ENCODE measurements around the gene NKIRAS1. TPM values are rescaled to one million over a fixed set of nuclear protein-coding genes. Genes with fewer than 3 reads are reported as not detected.

The NKIRAS1 gene
- total RNA-seq, 1 donor from 2014 or later, result 30.9 TPM

DNA sequence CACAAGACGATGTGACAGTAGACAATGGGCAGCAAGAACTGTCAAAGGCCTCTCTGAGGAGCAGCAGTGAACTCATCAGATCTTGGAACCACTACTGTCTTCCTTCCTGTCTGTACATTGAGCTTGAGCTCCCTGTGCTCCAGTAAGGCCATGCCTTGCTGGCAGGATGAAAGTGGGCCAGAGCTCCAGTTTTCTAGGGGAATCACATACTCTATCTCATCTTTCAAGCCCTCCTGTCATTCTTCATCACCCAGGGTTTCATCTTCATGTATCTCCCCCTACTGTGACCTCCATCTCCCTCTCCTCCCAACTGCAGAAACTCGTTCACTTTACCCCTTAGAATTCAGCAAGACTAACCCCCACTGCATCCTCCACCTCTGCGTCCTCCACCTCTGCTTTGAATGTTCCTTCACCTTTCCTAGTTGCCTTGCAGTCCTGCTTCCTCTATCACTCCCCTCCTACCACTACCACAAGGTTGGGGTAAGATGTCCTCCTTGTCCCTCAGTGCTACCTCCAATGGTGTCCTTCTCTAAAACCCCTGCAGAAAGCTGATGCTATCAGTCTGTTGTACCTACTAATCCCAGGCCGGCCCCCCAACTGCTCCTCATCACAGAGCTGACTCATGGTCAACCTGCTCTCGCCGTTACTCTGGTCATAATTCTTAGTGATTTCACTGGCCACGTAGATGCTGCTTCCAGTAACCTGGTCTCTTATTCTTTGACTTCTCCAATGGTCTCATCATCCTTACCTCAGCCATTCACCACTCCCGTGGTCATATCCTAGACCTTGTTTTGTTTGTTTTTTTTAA is 22.3 kb downstream of the NKIRAS1 start:
- TF ChIP-seq, protein P1, sequence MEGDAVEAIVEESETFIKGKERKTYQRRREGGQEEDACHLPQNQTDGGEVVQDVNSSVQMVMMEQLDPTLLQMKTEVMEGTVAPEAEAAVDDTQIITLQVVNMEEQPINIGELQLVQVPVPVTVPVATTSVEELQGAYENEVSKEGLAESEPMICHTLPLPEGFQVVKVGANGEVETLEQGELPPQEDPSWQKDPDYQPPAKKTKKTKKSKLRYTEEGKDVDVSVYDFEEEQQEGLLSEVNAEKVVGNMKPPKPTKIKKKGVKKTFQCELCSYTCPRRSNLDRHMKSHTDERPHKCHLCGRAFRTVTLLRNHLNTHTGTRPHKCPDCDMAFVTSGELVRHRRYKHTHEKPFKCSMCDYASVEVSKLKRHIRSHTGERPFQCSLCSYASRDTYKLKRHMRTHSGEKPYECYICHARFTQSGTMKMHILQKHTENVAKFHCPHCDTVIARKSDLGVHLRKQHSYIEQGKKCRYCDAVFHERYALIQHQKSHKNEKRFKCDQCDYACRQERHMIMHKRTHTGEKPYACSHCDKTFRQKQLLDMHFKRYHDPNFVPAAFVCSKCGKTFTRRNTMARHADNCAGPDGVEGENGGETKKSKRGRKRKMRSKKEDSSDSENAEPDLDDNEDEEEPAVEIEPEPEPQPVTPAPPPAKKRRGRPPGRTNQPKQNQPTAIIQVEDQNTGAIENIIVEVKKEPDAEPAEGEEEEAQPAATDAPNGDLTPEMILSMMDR (IDR thresholded peaks at IDR 0.05), result no peak
- no peak for TF ChIP-seq EZH2 (IDR thresholded peaks at IDR 0.05)
- TF ChIP-seq EZH2phosphoT487 (IDR thresholded peaks at IDR 0.05), result no peak
- H3K9me3 Mint-ChIP-seq, result peaks cover 13% of the 10 kb centered on the region
- Histone ChIP-seq H3F3A (ENCODE audit: low read depth) (no peaks in the 10 kb centered on the region), H3K79me2 (ENCODE audit: low read depth) (peaks cover 25% of the 10 kb centered on the region), H3K36me3 (peaks cover 42% of the 10 kb centered on the region), H3K4me2 (no peak overlapping the region), H4K20me1 (ENCODE audit: low read depth) (peaks cover 22% of the 10 kb centered on the region), H3K9ac (no peak overlapping the region), H3K27ac (no peak overlapping the region), H3K4me1 (no peaks in the 10 kb centered on the region), H2AFZ (replicated peaks) (no peak overlapping the region), H3K9me3 (ENCODE audit: low read depth) (no peaks in the 10 kb centered on the region), H3K4me3 (no peak overlapping the region), H3K27me3 (no peaks in the 10 kb centered on the region)
- no peak overlapping the region for H3K4me3 Mint-ChIP-seq
- peaks cover 4% of the 10 kb centered on the region for H3K27me3 Mint-ChIP-seq (ENCODE audit: insufficient read depth, low read depth)
- H3K36me3 Mint-ChIP-seq, result peaks cover 53% of the 10 kb centered on the region
- peaks cover 8% of the 10 kb centered on the region for H3K4me1 Mint-ChIP-seq
- H3K27ac Mint-ChIP-seq, result no peak overlapping the region
- DNase-seq (ENCODE audit: low spot score), result no peak

DNA sequence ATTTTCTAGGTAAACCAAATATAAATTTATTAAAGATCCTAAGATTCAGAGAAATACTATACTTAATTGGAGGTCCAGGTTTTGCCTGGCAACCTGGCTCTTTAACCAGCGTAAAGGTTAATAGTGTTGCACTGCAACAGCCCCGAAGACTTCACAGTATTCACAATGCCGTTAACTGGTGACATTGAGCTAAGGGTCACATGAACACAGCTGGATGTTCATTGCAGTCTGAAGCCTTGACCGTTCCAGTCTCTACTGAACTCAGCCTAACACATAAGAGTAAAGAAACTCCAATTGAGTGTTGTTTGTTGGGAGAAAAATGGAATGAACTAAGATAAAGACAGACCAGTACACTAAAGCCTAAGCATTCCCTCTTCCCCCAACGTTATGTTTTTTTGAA is 26.8 kb downstream of the NKIRAS1 start:
- Histone ChIP-seq H3K4me2 (no peak overlapping the region), H4K20me1 (ENCODE audit: low read depth) (peaks cover 67% of the 10 kb centered on the region), H3K27ac (no peak overlapping the region), H3K36me3 (peaks cover 32% of the 10 kb centered on the region), H3K79me2 (ENCODE audit: low read depth) (peaks cover 70% of the 10 kb centered on the region), H3K27me3 (no peaks in the 10 kb centered on the region), H3K9me3 (ENCODE audit: low read depth) (no peaks in the 10 kb centered on the region), H3K9ac (no peak overlapping the region), H3K4me1 (no peaks in the 10 kb centered on the region), H2AFZ (replicated peaks) (no peak overlapping the region), H3F3A (ENCODE audit: low read depth) (peaks cover 16% of the 10 kb centered on the region), H3K4me3 (no peak overlapping the region)
- no peak for DNase-seq (ENCODE audit: low spot score)
- no peaks in the 10 kb centered on the region for H3K27me3 Mint-ChIP-seq (ENCODE audit: insufficient read depth, low read depth)
- no peak overlapping the region for H3K27ac Mint-ChIP-seq
- no peak overlapping the region for H3K4me3 Mint-ChIP-seq
- TF ChIP-seq EZH2 (IDR thresholded peaks at IDR 0.05) (no peak), EZH2phosphoT487 (IDR thresholded peaks at IDR 0.05) (no peak)
- TF ChIP-seq, protein P1 (IDR thresholded peaks at IDR 0.05), result no peak
- no peaks in the 10 kb centered on the region for H3K9me3 Mint-ChIP-seq
- H3K4me1 Mint-ChIP-seq, result peaks cover 13% of the 10 kb centered on the region
- peaks cover 21% of the 10 kb centered on the region for H3K36me3 Mint-ChIP-seq

DNA sequence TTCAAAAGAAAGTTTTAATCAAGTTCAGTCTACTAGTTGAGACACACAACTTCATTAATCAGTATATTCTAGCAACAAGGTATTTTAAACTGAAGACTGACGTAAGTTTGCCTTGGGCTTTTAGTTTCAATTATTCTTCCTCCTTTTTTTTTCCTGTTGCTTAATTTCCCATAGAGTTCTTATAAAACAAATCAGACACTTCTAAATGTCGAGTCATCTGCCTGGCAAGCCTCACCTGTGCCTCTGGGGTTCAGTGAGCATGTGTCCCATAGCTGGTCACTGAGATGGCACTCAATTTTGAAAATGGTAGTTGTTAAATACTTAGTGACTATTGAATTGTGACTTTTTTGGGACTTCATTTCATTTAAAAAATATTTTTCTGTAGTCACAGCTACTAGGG is 27.4 kb downstream of the NKIRAS1 start:
- H4K20me1 ChIP-seq (ENCODE audit: low read depth), result peaks cover 72% of the 10 kb centered on the region

More for the DNA sequence above, 27.4 kb downstream of the NKIRAS1 start:
- no peak overlapping the region for H3K4me3 Mint-ChIP-seq
- TF ChIP-seq, protein P1 (IDR thresholded peaks at IDR 0.05), result no peak
- TF ChIP-seq EZH2phosphoT487 (IDR thresholded peaks at IDR 0.05), result no peak
- TF ChIP-seq EZH2 (IDR thresholded peaks at IDR 0.05), result no peak
- Histone ChIP-seq H3K79me2 (ENCODE audit: low read depth) (peaks cover 76% of the 10 kb centered on the region), H3F3A (ENCODE audit: low read depth) (peaks cover 19% of the 10 kb centered on the region), H3K4me1 (no peaks in the 10 kb centered on the region), H2AFZ (replicated peaks) (no peak overlapping the region), H3K4me2 (no peak overlapping the region), H3K27me3 (no peaks in the 10 kb centered on the region), H3K9ac (no peak overlapping the region), H3K36me3 (peaks cover 32% of the 10 kb centered on the region), H3K27ac (no peak overlapping the region), H3K4me3 (no peak overlapping the region), H3K9me3 (ENCODE audit: low read depth) (no peaks in the 10 kb centered on the region)
- DNase-seq (ENCODE audit: low spot score), result no peak
- no peaks in the 10 kb centered on the region for H3K9me3 Mint-ChIP-seq
- no peak overlapping the region for H3K27ac Mint-ChIP-seq
- H3K27me3 Mint-ChIP-seq (ENCODE audit: insufficient read depth, low read depth), result no peaks in the 10 kb centered on the region
- H3K36me3 Mint-ChIP-seq, result peaks cover 16% of the 10 kb centered on the region
- H3K4me1 Mint-ChIP-seq, result peaks cover 13% of the 10 kb centered on the region

Data from neural progenitor cell (in vitro differentiated cells).